ENCODE data around the gene OR5D16.

OR5D16 gene

DNA sequence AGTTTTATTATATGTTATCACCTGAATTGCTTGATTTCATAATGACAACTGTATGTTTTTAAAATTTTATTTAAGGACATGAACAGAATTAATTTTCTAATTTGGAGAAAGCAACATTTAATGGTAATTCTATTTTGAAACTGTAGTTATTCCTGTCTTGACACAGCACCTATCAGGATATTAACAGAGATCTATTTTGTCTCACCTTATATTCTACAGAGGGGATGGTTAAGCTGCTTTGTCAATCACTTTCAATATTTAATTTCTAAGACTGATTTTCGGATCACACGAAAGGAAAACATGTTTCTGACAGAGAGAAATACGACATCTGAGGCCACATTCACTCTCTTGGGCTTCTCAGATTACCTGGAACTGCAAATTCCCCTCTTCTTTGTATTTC, at the start of gene OR5D16:
Gene OR5D16, plus strand, starts transcription at position 301 of the 400 bp plus-strand sequence. Its CDS starts 0 bp downstream, at position 301.
- TF ChIP-seq, protein P1, sequence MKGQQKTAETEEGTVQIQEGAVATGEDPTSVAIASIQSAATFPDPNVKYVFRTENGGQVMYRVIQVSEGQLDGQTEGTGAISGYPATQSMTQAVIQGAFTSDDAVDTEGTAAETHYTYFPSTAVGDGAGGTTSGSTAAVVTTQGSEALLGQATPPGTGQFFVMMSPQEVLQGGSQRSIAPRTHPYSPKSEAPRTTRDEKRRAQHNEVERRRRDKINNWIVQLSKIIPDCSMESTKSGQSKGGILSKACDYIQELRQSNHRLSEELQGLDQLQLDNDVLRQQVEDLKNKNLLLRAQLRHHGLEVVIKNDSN (IDR thresholded peaks at IDR 0.05): no peak
- TF ChIP-seq RAD21 (IDR thresholded peaks at IDR 0.05; ENCODE audit: low read depth): no peak
- TF ChIP-seq FOXM1 (IDR thresholded peaks at IDR 0.05; ENCODE audit: borderline replicate concordance, low read depth): no peak
- no peak for TF ChIP-seq CREB1 (IDR thresholded peaks at IDR 0.05; ENCODE audit: low read depth)

DNA sequence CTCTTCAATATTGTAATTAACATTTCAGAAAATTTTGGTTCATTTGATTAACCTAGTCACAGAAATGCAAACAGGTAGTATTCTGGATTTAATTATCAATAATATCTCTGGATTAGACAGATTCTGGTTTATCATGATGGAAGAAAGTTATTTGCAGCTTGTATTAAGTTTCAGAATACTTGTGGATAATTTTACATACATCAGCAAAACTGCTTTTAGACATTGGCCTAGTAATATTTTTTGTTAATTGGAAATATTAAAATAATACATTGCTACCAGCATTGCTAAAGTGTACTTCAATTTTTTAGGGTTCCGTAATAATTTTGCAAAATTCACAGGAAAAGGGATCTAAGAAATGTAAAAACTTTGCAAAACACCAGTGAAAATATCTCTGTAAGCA, 46.9 kb upstream of the OR5D16 start:
- no peak for TF ChIP-seq ZBTB7A (IDR thresholded peaks at IDR 0.05; ENCODE audit: low read depth)
- TF ChIP-seq REST (IDR thresholded peaks at IDR 0.05; ENCODE audit: low read depth): no peak
- no peak for TF ChIP-seq TCF12 (IDR thresholded peaks at IDR 0.05; ENCODE audit: low read depth)
- TF ChIP-seq EP300 (IDR thresholded peaks at IDR 0.05; ENCODE audit: borderline replicate concordance): no peak
- TF ChIP-seq CEBPB (IDR thresholded peaks at IDR 0.05): no peak
- TF ChIP-seq FOXM1 (IDR thresholded peaks at IDR 0.05; ENCODE audit: borderline replicate concordance, low read depth): no peak
- TF ChIP-seq RAD21 (IDR thresholded peaks at IDR 0.05; ENCODE audit: low read depth): no peak
- TF ChIP-seq TAF1 (IDR thresholded peaks at IDR 0.05; ENCODE audit: low read depth): no peak
- no peak for TF ChIP-seq YY1 (IDR thresholded peaks at IDR 0.05; ENCODE audit: low read depth)
- TF ChIP-seq TEAD4 (IDR thresholded peaks at IDR 0.05): no peak
- TF ChIP-seq, protein P1 (IDR thresholded peaks at IDR 0.05): no peak
- no peak for TF ChIP-seq CREB1 (IDR thresholded peaks at IDR 0.05; ENCODE audit: low read depth)
- TF ChIP-seq, protein P2, sequence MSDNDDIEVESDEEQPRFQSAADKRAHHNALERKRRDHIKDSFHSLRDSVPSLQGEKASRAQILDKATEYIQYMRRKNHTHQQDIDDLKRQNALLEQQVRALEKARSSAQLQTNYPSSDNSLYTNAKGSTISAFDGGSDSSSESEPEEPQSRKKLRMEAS (IDR thresholded peaks at IDR 0.05): no peak
- TF ChIP-seq NFIC (IDR thresholded peaks at IDR 0.05): no peak
- TF ChIP-seq EGR1 (IDR thresholded peaks at IDR 0.05): no peak

GRCh38 chr11:55793321-55793720, 45.2 kb upstream of the OR5D16 start:
- no peak for TF ChIP-seq TAF1 (IDR thresholded peaks at IDR 0.05; ENCODE audit: low read depth)
- no peak for TF ChIP-seq RAD21 (IDR thresholded peaks at IDR 0.05; ENCODE audit: low read depth)

DNA sequence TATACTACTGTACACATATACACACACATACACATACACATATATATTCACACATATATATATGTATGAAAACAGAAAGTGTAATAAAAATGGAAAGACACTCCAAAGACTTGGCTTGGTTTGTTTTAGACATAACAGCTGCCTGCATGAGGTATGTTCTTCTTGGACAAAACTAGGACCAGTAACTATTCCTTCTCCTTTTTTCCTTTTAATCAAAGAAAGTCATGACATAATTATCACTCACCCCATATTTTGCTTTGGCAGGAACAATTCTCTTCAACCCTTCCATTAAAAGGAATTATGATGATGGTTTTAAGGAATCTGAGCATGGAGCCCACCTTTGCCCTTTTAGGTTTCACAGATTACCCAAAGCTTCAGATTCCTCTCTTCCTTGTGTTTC, 43.3 kb upstream of the OR5D16 start, which contains the start of gene OR5D14:
Gene OR5D14, plus strand, starts transcription at position 301 of the 400 bp plus-strand sequence. Its CDS starts 0 bp downstream, at position 301.
- TF ChIP-seq TCF12 (IDR thresholded peaks at IDR 0.05; ENCODE audit: low read depth) (no peak), CEBPB (IDR thresholded peaks at IDR 0.05) (no peak), EP300 (IDR thresholded peaks at IDR 0.05; ENCODE audit: borderline replicate concordance) (no peak), TAF1 (IDR thresholded peaks at IDR 0.05; ENCODE audit: low read depth) (no peak), YY1 (IDR thresholded peaks at IDR 0.05; ENCODE audit: low read depth) (no peak), NFIC (IDR thresholded peaks at IDR 0.05) (no peak), TEAD4 (IDR thresholded peaks at IDR 0.05) (no peak), ZBTB7A (IDR thresholded peaks at IDR 0.05; ENCODE audit: low read depth) (no peak), REST (IDR thresholded peaks at IDR 0.05; ENCODE audit: low read depth) (no peak), EGR1 (IDR thresholded peaks at IDR 0.05) (no peak), FOXM1 (IDR thresholded peaks at IDR 0.05; ENCODE audit: borderline replicate concordance, low read depth) (no peak), RAD21 (IDR thresholded peaks at IDR 0.05; ENCODE audit: low read depth) (no peak), CREB1 (IDR thresholded peaks at IDR 0.05; ENCODE audit: low read depth) (no peak)
- TF ChIP-seq, protein P2 (IDR thresholded peaks at IDR 0.05): no peak
- TF ChIP-seq, protein P1 (IDR thresholded peaks at IDR 0.05): no peak

DNA sequence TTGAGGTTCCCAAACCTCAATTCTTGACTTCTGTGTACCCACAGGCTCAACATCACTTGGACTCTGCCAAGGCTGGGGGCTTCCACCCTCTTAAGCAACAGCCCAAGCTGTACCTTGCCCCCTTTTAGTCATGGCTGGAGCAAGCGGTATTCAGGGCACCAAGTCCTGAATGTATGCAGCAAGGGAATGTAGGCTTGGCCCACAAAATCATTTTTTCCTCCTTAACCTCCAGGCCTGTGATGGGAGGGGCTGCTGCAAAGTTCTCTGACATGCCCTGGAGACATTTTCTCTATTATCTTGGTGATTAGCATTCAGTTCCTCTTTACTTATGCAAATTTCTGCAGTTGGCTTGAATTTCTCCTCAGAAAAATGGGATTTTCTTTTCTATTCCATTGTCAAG, 32.3 kb upstream of the OR5D16 start:
- TF ChIP-seq CREB1 (IDR thresholded peaks at IDR 0.05; ENCODE audit: low read depth) (no peak), TAF1 (IDR thresholded peaks at IDR 0.05; ENCODE audit: low read depth) (no peak), NFIC (IDR thresholded peaks at IDR 0.05) (no peak), EGR1 (IDR thresholded peaks at IDR 0.05) (no peak), TEAD4 (IDR thresholded peaks at IDR 0.05) (no peak), RAD21 (IDR thresholded peaks at IDR 0.05; ENCODE audit: low read depth) (no peak), REST (IDR thresholded peaks at IDR 0.05; ENCODE audit: low read depth) (no peak), EP300 (IDR thresholded peaks at IDR 0.05; ENCODE audit: borderline replicate concordance) (no peak), FOXM1 (IDR thresholded peaks at IDR 0.05; ENCODE audit: borderline replicate concordance, low read depth) (no peak)
- TF ChIP-seq, protein P1 (IDR thresholded peaks at IDR 0.05): no peak
- TF ChIP-seq, protein P2 (IDR thresholded peaks at IDR 0.05): no peak
